Stimulated activated CD4-positive, alpha-beta T cell treated with anti-CD3 and anti-CD28 coated beads, Interleukin-4, amount 100 ng/mL, for 1 hour (primary cell): ENCODE measurements around the gene RAD52.

Source experiments
- DNase-seq: peaks from one replicate; pipeline ENCODE4 v3.0.0-alpha.2; 2020

The RAD52 gene

DNA sequence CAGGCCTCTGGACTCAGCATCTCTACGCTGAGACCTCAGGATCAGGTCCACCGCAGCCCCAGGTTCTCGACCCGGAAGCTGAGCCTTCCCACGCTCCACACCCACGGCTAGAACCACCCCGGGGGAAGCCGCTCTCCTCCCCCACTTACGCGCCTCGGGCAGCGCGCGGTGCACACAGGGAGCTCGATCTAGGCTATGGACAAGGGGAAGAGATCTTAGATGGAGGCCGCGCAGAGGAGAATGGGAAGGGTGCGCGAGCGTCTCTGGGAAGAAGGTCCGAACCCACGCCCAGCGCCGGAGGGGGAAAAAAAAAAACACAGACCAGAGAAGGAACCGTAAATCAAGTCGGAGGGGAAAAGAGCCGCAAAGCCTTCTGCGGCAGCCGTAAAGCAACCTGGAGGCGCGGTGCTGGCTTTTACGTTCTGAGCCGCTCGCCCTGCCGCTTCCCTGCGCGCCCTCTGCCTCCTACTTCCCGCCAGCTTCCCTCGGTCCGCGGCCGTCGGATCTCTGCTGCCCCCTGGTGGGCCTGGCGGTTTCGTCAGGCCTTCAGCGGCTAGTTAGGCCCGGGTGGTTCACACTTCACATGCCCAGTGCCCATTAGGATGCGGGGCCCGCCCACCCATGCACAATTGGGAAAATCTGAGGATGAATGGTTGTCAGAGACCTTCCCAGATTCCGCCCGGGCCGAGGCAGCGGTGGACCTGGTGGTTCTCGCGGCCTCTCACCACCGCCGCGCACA is at the start of gene RAD52:
Gene RAD52 (minus strand): TSS at position 242 of the 739 bp plus-strand sequence. CDS start 16,636 bp downstream, outside the sequence.
- DNase-seq = peak; percentile 99

DNA sequence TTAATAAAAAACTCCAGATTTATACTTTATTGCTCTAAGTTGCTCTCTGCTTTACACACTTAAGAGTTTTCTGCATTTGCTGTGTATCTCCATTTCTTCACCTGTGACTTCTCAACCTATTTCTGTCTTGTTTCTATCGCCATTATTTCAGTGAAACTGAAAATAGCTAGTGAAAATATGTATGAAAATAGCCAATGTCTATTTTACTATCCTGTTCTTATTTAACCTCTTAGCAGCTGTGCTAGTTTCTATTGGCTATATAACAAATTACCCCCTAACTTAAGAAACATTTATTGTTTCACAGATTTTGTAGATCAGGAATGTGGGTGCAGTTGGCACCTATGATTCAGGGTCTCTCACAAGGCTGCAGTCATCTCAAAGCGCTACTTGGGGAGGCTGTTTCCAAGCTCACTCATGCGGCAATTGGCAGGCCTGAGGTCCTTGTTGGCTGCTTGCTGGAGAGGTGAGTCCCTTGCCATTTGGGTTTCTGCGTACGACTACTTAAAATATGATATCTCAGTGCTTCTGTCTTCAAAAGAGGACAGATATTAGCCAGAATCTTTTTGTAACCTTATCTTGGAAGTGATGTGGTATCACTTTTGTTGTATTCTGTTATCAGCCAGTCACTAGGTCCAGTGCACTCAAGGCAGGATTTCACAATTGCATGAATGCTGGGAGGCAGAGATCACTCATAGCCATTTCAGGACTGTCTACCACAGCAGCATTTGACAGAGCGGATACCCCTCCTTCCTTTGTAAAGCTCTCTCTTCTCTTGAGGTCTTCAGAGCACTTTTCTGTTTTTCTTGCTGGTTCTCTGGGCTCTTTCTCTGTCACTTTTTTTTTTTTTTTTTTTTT is 48.8 kb upstream of the RAD52 start:
- no peak for DNase-seq

DNA sequence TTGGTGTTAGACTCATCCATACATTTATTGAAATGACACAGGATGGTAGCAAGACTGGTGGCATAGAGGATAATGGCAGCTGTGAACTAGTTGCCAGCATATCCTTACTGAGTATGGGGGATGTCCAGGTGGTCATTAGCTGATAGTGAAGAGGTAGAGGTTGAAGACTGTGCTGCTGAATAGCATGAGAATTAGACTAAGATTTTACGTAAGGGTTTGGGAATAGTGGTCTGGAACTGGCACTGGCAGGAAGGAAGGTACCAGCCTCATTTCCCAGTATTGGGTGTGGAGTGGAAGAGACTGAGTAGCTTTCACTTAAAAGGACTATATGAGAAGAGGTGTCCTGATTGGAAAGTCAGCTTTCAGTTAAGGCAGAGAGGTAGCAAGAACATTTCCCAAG is 48.0 kb upstream of the RAD52 start:
- no peak for DNase-seq

DNA sequence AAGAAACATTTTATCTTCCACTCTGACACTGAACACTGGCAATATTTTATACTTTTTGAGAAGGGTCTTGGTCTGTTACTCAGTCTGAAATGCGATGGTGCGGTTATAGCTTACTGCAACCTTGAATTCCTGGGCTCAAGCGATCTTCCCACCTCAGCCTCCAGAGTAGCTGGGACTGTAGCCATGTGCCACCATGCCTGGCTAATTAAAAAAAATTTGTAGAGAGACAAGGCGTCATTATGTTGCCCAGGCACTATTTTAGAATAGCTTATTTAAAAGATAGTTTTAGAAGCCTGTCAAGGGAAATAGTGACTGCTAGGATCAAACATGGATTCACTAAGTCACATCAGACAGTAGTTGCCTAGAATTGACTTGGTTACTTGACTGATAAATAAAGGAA is 47.4 kb upstream of the RAD52 start:
- DNase-seq = no peak

DNA sequence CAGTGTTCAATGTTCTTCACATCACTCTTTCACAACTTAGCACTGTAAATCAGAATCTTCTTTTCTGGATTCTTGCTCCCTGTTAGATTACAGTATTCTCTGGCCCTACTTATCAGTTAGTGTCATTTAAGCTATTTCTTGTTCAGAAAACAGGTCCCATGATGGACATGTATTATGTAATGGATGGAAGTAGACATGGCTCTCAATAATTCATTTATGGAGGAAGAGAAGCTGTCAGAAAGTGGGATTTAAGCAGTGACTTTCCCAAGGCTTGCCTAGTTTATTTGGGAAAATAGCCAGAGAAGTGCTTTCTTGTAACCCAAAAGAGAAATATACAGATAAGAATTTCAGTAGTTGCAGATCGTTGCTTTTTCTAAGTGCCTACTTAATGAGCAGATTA is 43.2 kb upstream of the RAD52 start:
- DNase-seq = no peak

DNA sequence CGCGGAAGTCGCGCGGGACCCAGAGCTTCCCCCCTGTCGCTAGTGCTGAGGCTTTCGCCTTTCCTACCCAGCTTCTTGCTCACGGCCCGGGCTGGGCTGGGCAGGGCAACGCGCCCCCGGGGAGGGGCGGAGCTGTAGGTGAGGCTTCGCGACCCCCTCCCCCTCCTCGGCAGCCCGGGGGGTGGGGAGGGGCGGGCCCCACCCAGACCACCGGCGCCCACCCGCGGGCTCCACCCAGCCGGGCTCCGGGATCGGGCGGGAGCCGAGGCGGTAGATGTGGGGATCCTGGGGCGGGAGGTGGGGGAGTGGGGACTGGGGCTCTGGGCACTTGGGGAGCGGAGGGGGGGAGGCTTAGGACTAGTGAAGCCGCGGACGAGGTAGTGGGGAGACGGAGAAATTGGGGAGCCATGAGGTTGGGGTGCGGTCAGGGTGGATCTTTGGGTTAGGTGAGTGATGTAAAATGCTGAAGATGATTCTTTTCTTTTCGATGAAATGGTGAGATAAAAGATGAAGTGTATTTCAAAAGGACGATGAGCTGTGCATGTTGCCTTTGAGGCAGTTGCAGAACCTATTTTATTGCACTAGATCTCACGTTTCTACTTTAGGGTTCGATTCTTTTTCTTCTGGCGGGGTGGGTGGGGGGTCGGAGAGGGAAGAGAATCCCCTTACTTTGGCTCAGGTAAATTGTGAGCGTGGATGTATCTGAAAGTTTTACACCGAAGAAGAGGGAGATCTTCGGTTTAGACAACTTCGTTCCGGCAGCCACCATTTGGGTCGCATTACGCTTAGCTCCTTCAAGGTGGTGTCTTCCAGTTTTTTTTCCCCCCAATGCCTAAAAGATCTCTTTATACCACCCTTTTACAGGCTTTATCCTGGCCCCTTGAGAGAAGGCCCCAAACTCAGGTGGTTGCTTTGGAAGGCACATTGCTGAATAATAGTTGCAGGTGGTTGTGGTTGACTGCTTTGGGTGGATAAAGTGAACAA is 42.1 kb upstream of the RAD52 start:
- DNase-seq = no peak

DNA sequence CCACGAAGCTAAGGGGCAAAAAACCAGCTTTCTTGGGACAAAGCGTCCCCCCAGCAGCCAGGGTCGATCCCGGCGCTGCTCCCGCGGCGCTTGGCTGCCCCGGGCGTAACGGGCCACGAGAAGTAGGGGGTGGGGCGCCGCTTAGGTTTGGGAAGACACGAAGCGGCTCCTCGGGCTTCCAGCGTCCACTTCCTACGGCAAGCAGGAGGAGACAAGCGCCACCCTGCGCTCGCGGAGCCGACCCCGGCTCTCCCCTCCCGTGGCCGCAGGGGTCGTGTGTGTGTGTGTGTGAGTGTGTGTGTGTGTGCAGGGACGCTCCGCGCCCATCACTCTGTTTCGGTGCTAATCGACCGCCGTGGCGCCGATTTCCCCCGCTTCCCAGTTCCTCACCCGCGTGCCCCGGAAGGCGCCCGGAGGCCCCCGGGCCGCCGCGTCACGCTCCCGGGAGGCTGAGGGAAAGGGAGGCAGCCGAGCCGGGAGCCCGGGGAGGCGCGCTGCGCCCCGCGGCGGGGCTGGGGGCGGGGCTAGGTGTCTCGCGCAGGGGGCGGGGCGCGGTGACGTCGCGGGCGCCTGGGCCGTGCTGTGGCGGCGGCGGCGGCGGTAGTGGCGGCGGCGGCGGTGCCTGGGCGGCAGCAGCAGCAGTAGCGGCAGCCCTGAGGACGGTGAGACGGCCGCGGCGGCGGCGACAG is 41.3 kb upstream of the RAD52 start, which contains the start of gene ERC1:
Gene ERC1 (plus strand): TSS at position 563 of the 689 bp plus-strand sequence. CDS start 36,681 bp downstream, outside the sequence.
- peak; percentile 86 for DNase-seq

DNA sequence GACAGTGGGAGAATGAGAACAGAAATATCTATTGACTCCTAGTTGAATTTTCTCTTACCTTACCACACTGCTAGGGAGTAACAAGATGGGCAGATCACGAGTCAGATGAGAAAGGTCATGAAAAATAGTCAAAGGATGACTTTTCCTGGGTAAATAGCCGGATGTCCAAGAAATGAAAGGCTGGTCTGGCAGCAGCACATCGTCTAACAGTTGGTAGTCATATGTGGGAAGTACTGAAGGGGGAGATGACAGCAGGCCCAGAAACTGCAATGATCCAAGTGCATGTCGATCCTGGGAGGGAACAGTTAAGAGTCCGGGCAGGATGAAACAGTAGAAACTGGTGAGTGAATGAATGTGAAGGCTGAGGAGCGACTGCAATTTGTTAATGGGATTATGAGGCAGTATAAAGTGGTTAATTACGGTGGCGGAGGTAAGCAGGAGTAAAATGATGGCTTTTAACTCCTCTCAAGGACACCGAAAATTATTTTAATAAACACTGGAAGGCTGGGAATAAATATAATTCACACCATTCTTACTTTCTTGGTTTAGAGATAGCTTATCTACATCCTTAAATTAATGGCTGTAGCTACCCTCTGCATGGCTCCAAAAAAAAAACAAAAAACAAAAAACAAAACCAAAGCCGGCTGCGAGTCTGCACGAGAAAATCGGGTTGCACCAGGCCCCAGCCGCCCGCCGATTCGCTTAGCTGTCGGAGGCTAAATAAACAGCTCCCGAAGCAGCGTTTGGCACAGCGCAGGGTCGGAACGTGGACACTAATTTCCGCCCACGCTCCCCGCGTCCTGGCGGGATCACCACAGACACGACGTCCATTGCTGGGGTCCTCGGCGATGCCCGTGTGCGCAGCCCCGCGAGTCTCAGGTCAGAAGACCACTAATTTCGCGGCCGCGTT is 40.5 kb upstream of the RAD52 start:
- DNase-seq = peak; percentile 54

DNA sequence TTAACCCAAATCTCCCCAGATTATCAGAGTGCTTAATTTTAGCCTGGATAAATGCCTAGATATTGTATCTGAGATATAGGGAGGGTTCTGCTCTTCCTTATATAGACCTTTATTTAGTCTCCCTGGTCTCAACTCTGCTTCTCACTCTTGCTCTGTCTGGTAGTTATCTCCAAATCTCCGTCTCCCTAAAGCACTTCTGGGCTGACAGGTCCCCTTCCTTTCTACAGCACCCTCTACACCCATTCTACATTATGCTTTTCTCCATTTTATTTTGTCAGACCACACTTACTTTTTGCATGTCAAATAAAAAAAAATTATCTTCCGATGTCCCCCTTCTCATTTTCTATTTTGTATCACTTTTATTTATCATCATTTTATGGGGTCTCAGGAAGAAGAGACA is 39.6 kb upstream of the RAD52 start:
- DNase-seq = no peak

DNA sequence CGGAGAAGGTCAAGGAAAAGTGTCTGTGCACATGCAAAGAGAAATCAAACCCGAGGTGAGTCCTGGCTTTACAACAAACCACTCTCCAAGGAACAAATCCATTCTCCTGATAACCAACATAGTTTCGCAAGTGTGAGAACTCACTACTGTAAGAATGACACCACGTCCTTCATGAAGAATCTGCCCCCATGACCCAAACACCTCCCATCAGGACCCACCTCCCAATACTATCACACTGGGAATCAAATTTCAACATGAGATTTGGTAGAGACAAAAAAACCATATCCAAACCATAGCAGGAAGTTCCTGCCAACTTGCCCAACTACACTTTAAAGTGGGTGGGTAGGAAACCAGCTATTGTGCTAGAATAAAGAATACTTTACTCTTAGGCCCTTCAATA is 39.2 kb upstream of the RAD52 start:
- DNase-seq = no peak

DNA sequence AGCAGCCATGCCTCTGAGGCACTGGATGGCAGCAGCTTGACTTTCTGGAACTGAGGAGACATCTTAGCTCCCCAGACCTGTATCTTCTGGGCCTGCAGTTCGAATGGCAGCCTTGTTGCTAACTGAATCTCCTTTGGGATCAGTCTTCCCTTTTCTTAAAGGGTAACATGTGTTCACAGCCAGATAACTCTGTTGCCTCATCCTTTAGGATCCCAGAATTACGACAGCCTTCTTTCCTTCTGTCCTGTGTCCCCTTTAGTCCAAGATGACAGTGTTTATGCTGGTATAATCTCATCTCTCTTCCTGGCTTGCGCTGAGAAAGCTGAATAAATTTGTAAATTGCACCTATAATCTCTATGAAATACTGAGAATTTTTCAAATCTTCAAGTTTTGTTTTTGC is 32.5 kb upstream of the RAD52 start:
- no peak for DNase-seq

DNA sequence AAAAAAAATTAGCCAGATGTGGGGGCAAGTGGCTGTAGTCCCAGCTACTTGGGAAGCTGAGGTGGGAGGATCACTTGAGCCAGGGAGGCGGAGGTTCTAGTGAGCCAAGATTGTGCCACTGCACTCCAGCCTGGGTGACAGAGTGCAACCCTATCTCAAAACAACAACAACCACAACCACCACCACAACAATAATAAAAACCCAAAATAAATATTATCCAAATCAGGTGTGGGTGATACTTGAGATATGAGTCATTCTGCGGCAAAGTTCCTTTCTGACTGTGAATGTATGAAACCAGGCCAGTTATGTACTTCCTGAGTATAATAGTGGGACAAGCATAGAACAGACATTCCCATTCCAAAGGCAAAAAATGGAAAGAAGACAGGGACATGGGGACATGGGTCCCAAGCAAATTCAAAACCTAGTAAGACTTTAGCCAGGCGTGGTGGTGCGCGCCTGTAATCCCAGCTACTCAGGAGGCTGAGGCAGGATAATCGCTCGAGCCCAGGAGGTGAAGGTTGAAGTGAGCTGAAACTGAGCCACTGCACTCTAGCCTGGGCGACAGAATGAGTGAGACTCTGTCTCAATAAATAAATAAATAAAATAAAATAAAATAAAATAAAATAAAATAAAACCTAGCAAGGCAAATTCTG is 31.8 kb upstream of the RAD52 start:
- no peak for DNase-seq

DNA sequence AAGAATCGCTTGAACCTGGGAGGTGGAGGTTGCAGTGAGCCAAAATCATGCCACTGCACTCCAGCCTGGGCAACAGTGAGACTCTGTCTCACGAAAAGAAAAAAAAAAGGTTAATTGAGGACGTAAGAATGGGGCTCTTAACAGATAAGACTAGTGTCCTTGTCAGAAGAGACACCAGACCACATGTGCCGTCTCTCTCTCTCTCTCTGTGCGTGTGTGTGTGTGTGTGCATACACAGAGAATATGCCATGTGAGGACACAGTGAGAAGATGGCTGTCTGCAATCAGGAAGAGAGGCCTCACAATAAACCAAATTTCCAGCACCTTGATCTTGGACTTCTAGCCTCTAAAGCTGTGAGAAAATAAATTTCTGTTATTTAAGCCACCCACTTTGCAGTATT is 29.9 kb upstream of the RAD52 start:
- DNase-seq = no peak

DNA sequence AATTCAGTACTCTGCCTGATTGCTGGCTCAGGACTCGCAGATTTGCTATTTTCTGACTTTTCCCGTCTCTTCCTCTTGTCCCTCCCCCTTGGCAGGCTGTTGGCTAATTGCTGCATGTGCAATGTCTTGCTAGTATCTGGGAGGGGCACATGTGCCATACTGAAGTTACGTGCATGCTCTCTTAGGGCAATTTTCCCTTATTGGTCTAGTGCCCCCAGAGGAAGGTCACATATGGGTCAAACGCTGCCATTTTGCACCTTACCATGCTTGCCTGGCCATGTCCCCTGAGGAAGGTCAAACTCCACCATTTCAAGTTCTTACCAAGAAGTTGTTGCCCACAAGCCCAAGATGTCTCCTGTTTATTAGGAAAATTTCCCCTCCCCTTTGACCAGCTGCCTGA is 27.7 kb upstream of the RAD52 start:
- DNase-seq = no peak

DNA sequence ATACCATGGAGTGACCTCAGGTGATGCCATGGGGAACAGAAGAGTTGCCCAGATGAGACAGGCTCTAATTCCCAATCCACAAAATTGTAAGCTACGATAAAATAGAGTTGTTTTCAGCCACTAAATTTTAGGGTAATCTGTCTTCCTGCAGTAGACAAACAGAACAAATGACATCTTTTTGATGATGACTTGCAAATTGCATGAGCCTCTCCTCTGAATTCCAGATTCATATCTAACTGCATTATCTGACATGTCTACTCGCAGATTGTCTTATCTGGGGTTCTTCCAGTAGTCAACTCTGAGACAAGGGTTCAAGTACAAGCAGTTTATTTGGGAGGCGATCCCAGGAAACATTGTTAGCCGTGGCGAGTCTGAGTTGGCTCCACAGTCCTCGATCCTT is 27.1 kb upstream of the RAD52 start:
- no peak for DNase-seq

DNA sequence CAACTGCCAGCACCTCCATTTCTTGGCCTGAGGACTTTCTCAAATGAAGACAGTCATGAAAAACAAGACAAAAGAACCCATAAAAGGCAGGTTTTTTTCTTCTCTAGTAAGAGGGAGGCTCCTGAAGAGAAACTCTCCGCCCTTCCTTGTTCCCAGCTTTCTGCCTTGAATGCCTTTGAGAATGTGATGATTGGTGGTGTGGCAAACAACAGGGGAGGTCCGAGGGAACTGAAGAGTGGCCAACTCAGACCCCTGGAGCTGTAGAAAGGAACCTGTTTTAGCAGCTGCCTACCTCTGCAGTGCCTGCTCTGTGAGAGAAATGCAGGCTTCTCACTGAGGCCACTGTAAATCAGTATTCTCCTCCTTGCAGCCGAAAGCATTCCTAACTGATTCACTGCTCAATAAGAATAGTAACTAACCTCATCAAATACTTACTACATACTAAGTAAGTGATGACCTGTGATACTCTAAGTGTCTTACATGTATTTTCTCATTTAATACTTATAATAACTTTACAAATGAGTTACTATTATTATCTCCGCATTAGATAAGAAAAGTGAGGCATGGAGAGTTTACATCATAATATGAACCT is 24.9 kb upstream of the RAD52 start:
- no peak for DNase-seq

DNA sequence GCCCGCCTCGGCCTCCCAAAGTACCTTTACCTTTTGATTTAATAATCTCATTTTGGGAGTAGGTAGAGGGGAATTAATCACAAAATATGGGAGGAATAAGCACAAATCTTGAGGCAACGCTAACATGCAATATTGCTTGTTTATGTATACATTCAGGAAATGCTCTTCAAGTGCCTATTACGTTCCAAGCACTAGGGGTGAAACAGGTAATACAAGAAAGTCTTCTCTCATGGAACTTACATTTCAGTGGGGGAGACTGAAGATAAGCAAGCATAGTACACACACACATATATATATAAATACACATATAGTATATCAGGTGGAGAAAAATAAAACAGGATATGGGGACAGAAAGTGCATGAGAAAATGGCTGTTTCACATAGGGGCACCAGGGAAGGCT is 22.5 kb upstream of the RAD52 start:
- no peak for DNase-seq

DNA sequence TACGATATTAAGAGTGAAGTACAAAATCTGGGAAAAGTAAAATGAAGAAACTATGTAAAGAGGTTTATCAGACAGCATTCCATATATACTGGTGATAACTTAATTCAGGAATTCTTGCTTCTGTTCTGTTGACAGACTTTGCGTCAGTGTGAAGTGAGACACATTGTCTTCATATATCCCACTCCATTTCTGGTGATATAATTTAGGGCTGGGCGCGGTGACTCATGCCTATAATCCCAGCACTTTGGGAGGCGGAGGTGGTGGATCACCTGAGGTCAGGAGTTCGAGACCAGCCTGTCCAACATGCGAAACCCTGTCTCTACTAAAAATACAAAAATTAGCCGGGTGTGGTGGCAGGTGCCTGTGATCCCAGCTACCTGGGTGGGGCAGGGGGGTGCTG is 20.3 kb upstream of the RAD52 start:
- DNase-seq = no peak

DNA sequence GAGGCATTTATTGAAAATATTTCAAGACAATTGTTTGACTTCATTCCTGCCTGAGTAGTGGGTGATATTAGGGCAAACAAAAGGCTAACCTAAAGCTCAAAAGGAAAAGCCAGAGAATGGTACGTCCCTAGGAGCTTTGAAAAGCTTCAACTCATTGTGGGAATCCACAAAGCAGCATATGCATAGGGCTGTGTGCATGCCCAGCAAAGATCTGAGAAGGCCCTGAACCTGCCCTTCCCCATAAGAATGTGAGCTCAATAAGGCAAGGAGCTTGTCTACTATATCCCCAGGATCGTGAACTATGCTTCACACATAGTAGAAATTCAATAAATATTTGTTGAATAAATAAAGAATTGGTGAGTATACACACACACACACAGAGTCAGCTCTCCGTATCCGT is 19.1 kb upstream of the RAD52 start:
- no peak for DNase-seq

DNA sequence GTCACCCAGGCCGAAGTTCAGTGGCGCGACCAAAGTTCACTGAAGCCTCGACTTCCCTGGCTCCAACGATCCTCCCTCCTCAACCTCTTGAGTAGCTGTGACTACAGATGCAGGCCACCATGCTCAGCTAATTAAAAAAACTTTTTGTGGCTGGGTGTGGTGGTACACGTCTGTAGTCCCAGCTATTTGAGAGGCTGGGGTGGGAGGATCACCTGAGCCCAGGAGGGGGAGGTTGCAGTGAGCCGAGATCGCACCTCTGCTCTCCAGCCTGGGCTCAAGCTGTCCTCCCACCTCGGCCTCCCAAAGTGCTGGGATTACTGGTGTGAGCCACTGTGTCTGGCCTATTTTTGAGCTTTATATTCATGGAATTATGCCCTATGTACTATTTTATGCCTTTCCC is 18.1 kb upstream of the RAD52 start:
- no peak for DNase-seq
